Fibroblast of lung (primary cell): Measurements from ENCODE around the gene CYP2A6. TPM values are rescaled to one million over a fixed set of nuclear protein-coding genes. Genes with fewer than 3 reads are reported as not detected.
"Not testable (repeated sequence)": the region's sequence is repeated elsewhere in the genome, so short reads cannot be mapped to it uniquely, and the experiment has no call there.

Experiments used
- DNase-seq, 2 donors: peaks; one replicate each; pipeline versions ENCODE4 v3.0.0 to v3.0.0-alpha.2; 2010; ENCODE audit warnings: low read depth in 2 of 2
- H2AFZ ChIP-seq: 2 replicates; pipeline ENCODE4 v1.5.1; 2012; ENCODE audit warnings: low read length, control low read depth, inconsistent platforms
- H3K27ac ChIP-seq: 2 replicates; pipeline ENCODE4 v1.5.1; 2011; ENCODE audit warnings: low read length, control low read depth; ENCODE audit not compliant: insufficient read depth
- H3K27me3 ChIP-seq: 2 replicates; pipeline ENCODE4 v1.5.1; 2011; ENCODE audit warnings: mild to moderate bottlenecking, low read length; ENCODE audit not compliant: control insufficient read depth, insufficient read depth
- H3K36me3 ChIP-seq: 2 replicates; pipeline ENCODE4 v1.5.1; 2011; ENCODE audit warnings: low read length; ENCODE audit not compliant: control insufficient read depth, insufficient read depth
- H3K4me1 ChIP-seq: 2 replicates; pipeline ENCODE4 v1.5.1; 2011; ENCODE audit warnings: low read length; ENCODE audit not compliant: control insufficient read depth, insufficient read depth; ENCODE audit errors: extremely low read depth
- H3K4me2 ChIP-seq: 2 replicates; pipeline ENCODE4 v1.5.1; 2011; ENCODE audit warnings: low read length, control low read depth; ENCODE audit not compliant: insufficient read depth; ENCODE audit errors: extremely low read depth
- H3K4me3 ChIP-seq, 4 experiments: fragments of 200-600 bp in 1 of 4; sonication (generic) in 1 of 4; replicated peaks in 1 of 4; 2 replicates each; pipeline ENCODE4 v1.5.1; 2011 to 2016; ENCODE audit warnings: low read length in 4 of 4, low read depth in 3 of 4, mild to moderate bottlenecking in 3 of 4, control low read depth in 2 of 4, inconsistent platforms in 1 of 4, mixed read lengths in 1 of 4; ENCODE audit not compliant: insufficient read depth in 1 of 4; ENCODE audit errors: control extremely low read depth in 1 of 4
- H3K79me2 ChIP-seq: 2 replicates; pipeline ENCODE4 v1.5.1; 2012; ENCODE audit warnings: mild to moderate bottlenecking, low read length, inconsistent platforms; ENCODE audit not compliant: control insufficient read depth, insufficient read depth
- H3K9ac ChIP-seq: 2 replicates; pipeline ENCODE4 v1.5.1; 2011; ENCODE audit warnings: mild to moderate bottlenecking, low read length, control low read depth; ENCODE audit not compliant: insufficient read depth
- H3K9me3 ChIP-seq: 2 replicates; pipeline ENCODE4 v1.5.1; 2012; ENCODE audit warnings: low read depth, low read length; ENCODE audit not compliant: control insufficient read depth, insufficient read depth
- H4K20me1 ChIP-seq: 2 replicates; pipeline ENCODE4 v1.5.1; 2011; ENCODE audit warnings: low read length; ENCODE audit not compliant: control insufficient read depth, insufficient read depth; ENCODE audit errors: extremely low read depth
- CTCF ChIP-seq, 2 donors: IDR thresholded peaks in 1 of 2; conservative IDR thresholded peaks in 1 of 2; 1 replicate in 1 of 2; 2 replicates in 1 of 2; pipeline ENCODE4 v1.5.1; 2011 to 2012; ENCODE audit warnings: low read length in 2 of 2, control low read depth in 1 of 2, inconsistent platforms in 1 of 2, low read depth in 1 of 2, mild to moderate bottlenecking in 1 of 2
- EZH2 ChIP-seq: IDR thresholded peaks from 2 replicates; pipeline ENCODE4 v1.5.1; 2012; ENCODE audit warnings: low read length, control low read depth, mild to moderate bottlenecking; ENCODE audit errors: missing control alignments
- polyA plus RNA-seq, 2 donors: library from polyadenylated mRNA; depleted of rRNA in 1 of 2; stranded (reverse) in 1 of 2; unstranded in 1 of 2; fragments of >200 nt; gene quantifications; 2 replicates each; pipeline ENCODE4 v1.2.1, GENCODE V29; 2011 to 2012; ENCODE audit warnings: missing spikeins in 1 of 2
- total RNA-seq: library from RNA; depleted of rRNA; stranded (reverse); fragments of >200 nt; gene quantifications from 2 replicates; pipeline ENCODE4 v1.2.1, GENCODE V29; 2014

Gene CYP2A6
- total and polyA plus RNA-seq, 2 donors (not counting 1 experiment from before 2014, with no cell fraction given): not detected

DNA sequence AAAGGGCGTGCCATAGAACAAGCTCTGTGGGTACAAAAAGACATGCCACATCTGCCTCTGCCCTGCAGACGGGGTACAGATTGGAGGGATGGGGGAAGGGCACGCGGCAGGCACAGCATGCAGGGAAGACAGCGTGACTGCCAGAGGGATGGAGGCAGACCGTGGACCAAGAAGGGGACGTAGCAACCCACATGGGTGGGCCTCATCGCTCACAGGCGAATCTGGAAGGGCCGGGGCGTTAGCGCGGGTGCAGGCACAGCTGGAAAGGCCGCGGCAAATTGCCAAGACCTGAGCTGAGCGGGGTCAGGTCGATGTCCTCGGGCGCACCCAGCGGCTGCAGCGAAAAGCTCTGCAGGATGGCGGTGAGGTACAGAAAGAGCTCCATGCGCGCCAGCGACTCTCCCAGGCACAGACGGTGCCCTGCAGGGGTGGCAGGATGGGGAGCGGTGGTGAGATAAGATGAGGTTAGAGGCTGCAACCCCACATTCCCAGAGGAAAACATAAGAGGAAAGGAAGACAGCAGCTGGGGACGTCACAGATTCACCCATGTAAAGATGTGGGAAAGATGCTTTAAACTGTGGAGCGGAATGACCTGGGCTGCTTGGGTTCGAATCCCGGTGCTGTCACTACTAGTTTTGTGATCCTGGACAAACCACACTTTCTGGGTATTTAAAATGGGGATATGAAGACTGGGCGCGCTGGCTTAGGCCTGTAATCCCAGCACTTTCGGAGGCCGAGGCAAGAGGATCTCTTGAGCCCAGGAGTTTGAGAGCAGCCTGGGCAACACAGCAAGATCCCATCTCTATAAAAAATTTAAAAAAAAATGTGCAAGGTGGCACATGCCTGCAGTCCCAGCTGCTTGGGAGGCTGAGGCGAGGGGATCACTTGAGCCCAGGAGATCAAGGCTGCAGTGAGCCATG lies 31.5 kb downstream of the CYP2A6 start:
- H4K20me1 ChIP-seq, H3K9me3 ChIP-seq, H3K4me1 ChIP-seq, H3K79me2 ChIP-seq, H2AFZ ChIP-seq, H3K36me3 ChIP-seq, H3K9ac ChIP-seq, H3K27ac ChIP-seq, H3K27me3 ChIP-seq: not testable (repeated sequence)
- peak in 1 of 2 donors; percentile 8 for TF ChIP-seq CTCF (conservative IDR thresholded peaks at IDR 0.05 in 1 of 2, IDR thresholded peaks at IDR 0.05 in 1 of 2; ENCODE audit: low read depth in 1 of 2, low read length in 2 of 2)
- Histone ChIP-seq H3K4me3 (peak overlapping the region in 2 of 4 experiments; percentile 12 to 27), H3K4me2 (peak overlapping the region; percentile 53)
- peak in 1 of 2 donors; percentile 68 for DNase-seq

DNA sequence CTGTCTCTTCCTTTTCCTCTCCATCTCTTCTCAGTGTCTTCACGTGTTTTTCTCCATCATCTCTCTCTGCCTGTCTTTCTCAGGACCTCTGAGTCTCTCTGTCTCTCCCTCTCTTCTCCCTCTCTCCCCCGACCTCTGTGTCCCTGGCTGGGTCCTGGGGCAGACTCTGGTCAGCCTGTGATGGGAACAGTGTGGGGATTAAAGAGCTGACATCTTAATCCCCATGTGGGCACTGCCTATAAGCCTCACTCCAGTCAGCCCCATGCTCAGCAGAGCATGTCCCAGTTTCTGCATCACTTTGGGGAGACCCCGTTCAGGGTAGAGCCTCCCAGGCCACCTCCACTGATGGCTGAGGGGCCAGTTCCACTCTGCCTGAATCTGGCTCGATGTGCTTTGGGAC lies 35.0 kb downstream of the CYP2A6 start:
- no peak overlapping the region for H3K4me3 ChIP-seq
- no peaks in the 10 kb centered on the region for H3K79me2 ChIP-seq
- H3K9me3 ChIP-seq: no peaks in the 10 kb centered on the region
- no peaks in the 10 kb centered on the region for H3K27me3 ChIP-seq
- TF ChIP-seq EZH2: no peak
- TF ChIP-seq CTCF (conservative IDR thresholded peaks at IDR 0.05 in 1 of 2, IDR thresholded peaks at IDR 0.05 in 1 of 2; ENCODE audit: low read depth in 1 of 2, low read length in 2 of 2): no peak
- H3K9ac ChIP-seq: no peak overlapping the region
- peaks cover under 1% of the 10 kb centered on the region for H3K4me1 ChIP-seq
- H2AFZ ChIP-seq: no peak overlapping the region
- H3K36me3 ChIP-seq: no peaks in the 10 kb centered on the region
- H3K27ac ChIP-seq: no peak overlapping the region
- no peak for DNase-seq
- H4K20me1 ChIP-seq: no peaks in the 10 kb centered on the region
- H3K4me2 ChIP-seq: no peak overlapping the region

DNA sequence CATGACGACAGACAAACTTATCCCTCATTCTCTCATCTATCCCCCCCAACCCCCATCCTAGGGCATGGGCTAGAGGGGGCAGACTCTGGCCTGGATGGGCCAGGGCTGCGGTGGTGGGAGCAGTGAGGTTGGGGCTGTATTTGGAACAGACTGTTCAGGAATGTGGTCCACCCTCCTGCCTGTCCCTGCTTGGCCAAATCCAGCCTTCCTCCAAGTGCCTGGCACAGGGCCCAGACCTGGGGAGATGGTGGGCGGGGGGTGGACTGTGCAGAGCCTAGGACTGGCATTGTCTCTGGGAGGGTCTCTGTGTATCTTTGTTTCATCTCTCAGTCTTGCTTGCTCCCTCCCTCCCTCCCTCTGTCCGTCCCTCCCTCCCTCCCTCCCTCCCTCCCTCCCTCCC lies 37.1 kb downstream of the CYP2A6 start:
- no peaks in the 10 kb centered on the region for H3K27me3 ChIP-seq
- H3K9ac ChIP-seq: no peak overlapping the region
- no peak overlapping the region for H3K4me3 ChIP-seq
- no peak overlapping the region for H3K4me2 ChIP-seq
- H4K20me1 ChIP-seq: no peaks in the 10 kb centered on the region
- no peak for TF ChIP-seq CTCF (conservative IDR thresholded peaks at IDR 0.05 in 1 of 2, IDR thresholded peaks at IDR 0.05 in 1 of 2; ENCODE audit: low read depth in 1 of 2, low read length in 2 of 2)
- no peak for TF ChIP-seq EZH2
- H3K9me3 ChIP-seq: no peaks in the 10 kb centered on the region
- DNase-seq: no peak
- peaks cover 6% of the 10 kb centered on the region for H3K4me1 ChIP-seq
- peaks cover 9% of the 10 kb centered on the region for H3K79me2 ChIP-seq
- H2AFZ ChIP-seq: no peak overlapping the region
- no peak overlapping the region for H3K27ac ChIP-seq
- H3K36me3 ChIP-seq: peaks cover 11% of the 10 kb centered on the region

GRCh38 chr19:40812571-40812970 lies 37.7 kb downstream of the CYP2A6 start:
- not testable (repeated sequence) for H2AFZ ChIP-seq, H3K4me2 ChIP-seq, DNase-seq

More at GRCh38 chr19:40812571-40812970, 37.7 kb downstream of the CYP2A6 start:
- H3K9me3 ChIP-seq, H3K9ac ChIP-seq, H3K27ac ChIP-seq, H3K27me3 ChIP-seq, H3K4me3 ChIP-seq, H3K4me1 ChIP-seq, H4K20me1 ChIP-seq: not testable (repeated sequence)
- peaks cover 18% of the 10 kb centered on the region for H3K36me3 ChIP-seq
- peaks cover 15% of the 10 kb centered on the region for H3K79me2 ChIP-seq
